HG03354 (cell line): ENCODE measurements around the gene EID2.
A peak's percentile ranks its signal among the peaks of the same experiment; 100 is the strongest.

Source experiments
- ATAC-seq: cut with Tn5 transposase; IDR thresholded peaks from one replicate; pipeline ENCODE4 v1.9.1; 2021; ENCODE audit warnings: mild to moderate bottlenecking; ENCODE audit not compliant: unreplicated experiment, poor library complexity, severe bottlenecking

EID2 gene

GRCh38 chr19:39506944-39507714 is 32.8 kb downstream of the EID2 start:
- no peak for ATAC-seq

- ATAC-seq = no peak
Observed at GRCh38 chr19:39506598-39506943, 33.4 kb downstream of the EID2 start.

- peak; percentile 54 for ATAC-seq
Observed at GRCh38 chr19:39502640-39503417, 37.1 kb downstream of the EID2 start.

GRCh38 chr19:39501340-39501739 is 38.6 kb downstream of the EID2 start:
- no peak for ATAC-seq

GRCh38 chr19:39500543-39500942 is 39.4 kb downstream of the EID2 start:
- ATAC-seq = no peak

- no peak for ATAC-seq
Observed at GRCh38 chr19:39499932-39500331, 40.0 kb downstream of the EID2 start.

- ATAC-seq = no peak
Observed at GRCh38 chr19:39498798-39499642, 40.9 kb downstream of the EID2 start, which contains the start of gene DLL3. Gene DLL3, plus strand, starts transcription at chr19:39498947. Its CDS starts 28 bp downstream, at chr19:39498975.

GRCh38 chr19:39497996-39498797 is 41.8 kb downstream of the EID2 start:
- no peak for ATAC-seq

GRCh38 chr19:39497701-39497995 is 42.3 kb downstream of the EID2 start:
- ATAC-seq = no peak

- no peak for ATAC-seq
Observed at GRCh38 chr19:39496063-39496462, 43.9 kb downstream of the EID2 start.

- ATAC-seq = no peak
Observed at GRCh38 chr19:39494661-39495060, 45.3 kb downstream of the EID2 start.

GRCh38 chr19:39492788-39493187 is 47.2 kb downstream of the EID2 start:
- no peak for ATAC-seq

- no peak for ATAC-seq
Observed at GRCh38 chr19:39492225-39492624, 47.7 kb downstream of the EID2 start.

- no peak for ATAC-seq
Observed at GRCh38 chr19:39489756-39490155, 50.2 kb downstream of the EID2 start.
